AG04450 (cell line): Measurements from ENCODE around the gene HABP2. TPM values are rescaled to one million over a fixed set of nuclear protein-coding genes. Genes with fewer than 3 reads are reported as not detected.

Experiments used
- CTCF ChIA-PET: fragments of 300-600, 350-600 bp; formaldehyde crosslinking; extraction: SDS; loops from one replicate; lab custom pipeline; 2022; ENCODE audit warnings: antibody characterized with exemption, inconsistent platforms; lab: Charles Lee
- POLR2A ChIA-PET: fragments of 350-600 bp; formaldehyde crosslinking; extraction: SDS; loops from one replicate; lab custom pipeline; 2021; ENCODE audit warnings: antibody characterized with exemption, inconsistent platforms; lab: Yijun Ruan, JAX
- DNase-seq: peaks from one replicate; pipeline ENCODE4 v3.0.0-alpha.2; 2011; ENCODE audit warnings: low read depth, low spot score
- H3K27ac ChIP-seq: one replicate; pipeline ENCODE4 v1.5.1; 2012; ENCODE audit warnings: low read depth, low read length, control low read depth
- H3K27me3 ChIP-seq: one replicate; pipeline ENCODE4 v1.6.0; 2012; ENCODE audit warnings: low read length; ENCODE audit not compliant: control insufficient read depth, insufficient read depth
- H3K4me3 ChIP-seq: 2 replicates; pipeline ENCODE4 v1.5.1; 2011; ENCODE audit warnings: mild to moderate bottlenecking, low read depth, low read length, control low read depth
- H3K9me3 ChIP-seq: 2 replicates; pipeline ENCODE4 v1.5.1; 2012; ENCODE audit warnings: low read length; ENCODE audit not compliant: control insufficient read depth, insufficient read depth
- CTCF ChIP-seq: IDR thresholded peaks from 2 replicates; pipeline ENCODE4 v1.5.1; 2011; ENCODE audit warnings: low read depth, low read length, control low read depth, inconsistent platforms
- polyA plus RNA-seq: library from polyadenylated mRNA; depleted of rRNA; stranded (reverse); fragments of >200 nt; gene quantifications from 2 replicates; pipeline ENCODE4 v1.2.3, GENCODE V29; 2011

The HABP2 gene
- polyA plus RNA-seq, 1 experiment = not detected

GRCh38 chr10:113537672-113538071, 15.2 kb upstream of the HABP2 start:
- no peaks in the 10 kb centered on the region for H3K9me3 ChIP-seq
- TF ChIP-seq CTCF = no peak
- ChIA-PET CTCF (interaction anchor here (0.8 kb wide), 1 partner anchor 27 kb away, joined by 3 read pairs; no protein-coding TSS in a partner anchor), POLR2A (no interaction called here)
- DNase-seq = no peak
- no peak overlapping the region for H3K27ac ChIP-seq
- no peak overlapping the region for H3K4me3 ChIP-seq
- no peaks in the 10 kb centered on the region for H3K27me3 ChIP-seq

- Histone ChIP-seq H3K27me3 (no peaks in the 10 kb centered on the region), H3K27ac (no peak overlapping the region), H3K4me3 (no peak overlapping the region), H3K9me3 (no peaks in the 10 kb centered on the region)
- no peak for TF ChIP-seq CTCF
- ChIA-PET CTCF (no interaction called here), POLR2A (no interaction called here)
- DNase-seq = no peak
Measured at GRCh38 chr10:113538151-113538550, 14.7 kb upstream of the HABP2 start.

- CTCF ChIA-PET = no interaction called here
- Histone ChIP-seq H3K9me3 (no peaks in the 10 kb centered on the region), H3K27ac (no peak overlapping the region), H3K27me3 (no peaks in the 10 kb centered on the region), H3K4me3 (no peak overlapping the region)
- POLR2A ChIA-PET = no interaction called here
- no peak for TF ChIP-seq CTCF
- no peak for DNase-seq
Measured at GRCh38 chr10:113539789-113540188, 13.1 kb upstream of the HABP2 start.

- Histone ChIP-seq H3K27ac (no peak overlapping the region), H3K9me3 (no peaks in the 10 kb centered on the region), H3K27me3 (no peaks in the 10 kb centered on the region), H3K4me3 (no peak overlapping the region)
- no peak for DNase-seq
- no peak for TF ChIP-seq CTCF
- ChIA-PET CTCF (no interaction called here), POLR2A (no interaction called here)
Measured at GRCh38 chr10:113540845-113541548, 11.9 kb upstream of the HABP2 start.

- POLR2A ChIA-PET = no interaction called here
- no peak for DNase-seq
- CTCF ChIA-PET = interaction anchor here (0.7 kb wide), 1 partner anchor 29 kb away, joined by 4 read pairs; no protein-coding TSS in a partner anchor
- H3K9me3 ChIP-seq = no peaks in the 10 kb centered on the region
- TF ChIP-seq CTCF = no peak
- no peak overlapping the region for H3K4me3 ChIP-seq
- no peaks in the 10 kb centered on the region for H3K27me3 ChIP-seq
- H3K27ac ChIP-seq = no peak overlapping the region
Measured at GRCh38 chr10:113541549-113541927, 11.3 kb upstream of the HABP2 start.
